ENCODE measurements around the gene PVR. TPM values are rescaled to one million over a fixed set of nuclear protein-coding genes. Genes with fewer than 3 reads are reported as not detected.
A peak's percentile ranks its signal among the peaks of the same experiment; 100 is the strongest.

The PVR gene
- polyA plus RNA-seq, 1 donor from 2014 or later = 19.1 TPM

DNA sequence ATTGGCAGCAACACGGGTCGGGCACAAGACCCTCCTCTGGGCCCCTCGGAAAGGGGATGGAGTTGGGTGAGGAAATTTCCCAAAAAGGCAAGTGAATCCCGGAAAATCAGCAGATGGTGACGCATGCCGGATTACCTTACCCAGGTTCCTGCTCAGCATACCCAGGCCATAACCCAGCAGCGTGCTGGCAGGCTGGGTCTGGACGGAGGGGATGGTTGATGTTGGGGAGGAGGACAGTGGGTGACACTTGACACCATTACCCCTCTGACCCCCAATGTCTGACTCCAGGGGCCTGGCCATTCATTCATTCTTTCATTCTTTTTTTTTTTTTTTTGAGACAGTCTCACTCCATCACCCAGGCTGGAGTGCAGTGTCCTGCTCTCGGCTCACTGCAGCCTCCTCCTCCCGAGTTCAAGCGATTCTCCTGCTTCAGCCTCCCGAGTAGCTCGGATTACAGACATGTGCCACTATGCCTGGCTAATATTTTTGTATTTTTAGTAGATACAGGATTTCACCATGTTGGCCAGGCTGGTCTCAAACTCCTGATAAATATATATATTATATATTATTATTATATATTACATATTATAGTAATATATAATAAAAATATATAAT is 799 bp downstream of the PVR start:
- H3K4me3 ChIP-seq (ENCODE audit: low read length) = peak overlapping the region; percentile 98
- H3K9ac ChIP-seq (ENCODE audit: low read length) = peak overlapping the region; percentile 79
- peaks cover 4% of the 10 kb centered on the region for H3K27me3 ChIP-seq (ENCODE audit: insufficient read depth, low read depth, low read length)
- peak overlapping the region; percentile 69 for H2AFZ ChIP-seq (ENCODE audit: low read depth, low read length)
- peak overlapping the region; percentile 52 for H3K27ac ChIP-seq (ENCODE audit: low read length)
- no peaks in the 10 kb centered on the region for H3K79me2 ChIP-seq (replicated peaks; ENCODE audit: insufficient read depth, low read length)
- H3K9me3 ChIP-seq (ENCODE audit: low read length) = no peaks in the 10 kb centered on the region
- no peak for TF ChIP-seq EP300 (conservative IDR thresholded peaks at IDR 0.05; ENCODE audit: poor library complexity, severe bottlenecking)
- TF ChIP-seq, protein P1, sequence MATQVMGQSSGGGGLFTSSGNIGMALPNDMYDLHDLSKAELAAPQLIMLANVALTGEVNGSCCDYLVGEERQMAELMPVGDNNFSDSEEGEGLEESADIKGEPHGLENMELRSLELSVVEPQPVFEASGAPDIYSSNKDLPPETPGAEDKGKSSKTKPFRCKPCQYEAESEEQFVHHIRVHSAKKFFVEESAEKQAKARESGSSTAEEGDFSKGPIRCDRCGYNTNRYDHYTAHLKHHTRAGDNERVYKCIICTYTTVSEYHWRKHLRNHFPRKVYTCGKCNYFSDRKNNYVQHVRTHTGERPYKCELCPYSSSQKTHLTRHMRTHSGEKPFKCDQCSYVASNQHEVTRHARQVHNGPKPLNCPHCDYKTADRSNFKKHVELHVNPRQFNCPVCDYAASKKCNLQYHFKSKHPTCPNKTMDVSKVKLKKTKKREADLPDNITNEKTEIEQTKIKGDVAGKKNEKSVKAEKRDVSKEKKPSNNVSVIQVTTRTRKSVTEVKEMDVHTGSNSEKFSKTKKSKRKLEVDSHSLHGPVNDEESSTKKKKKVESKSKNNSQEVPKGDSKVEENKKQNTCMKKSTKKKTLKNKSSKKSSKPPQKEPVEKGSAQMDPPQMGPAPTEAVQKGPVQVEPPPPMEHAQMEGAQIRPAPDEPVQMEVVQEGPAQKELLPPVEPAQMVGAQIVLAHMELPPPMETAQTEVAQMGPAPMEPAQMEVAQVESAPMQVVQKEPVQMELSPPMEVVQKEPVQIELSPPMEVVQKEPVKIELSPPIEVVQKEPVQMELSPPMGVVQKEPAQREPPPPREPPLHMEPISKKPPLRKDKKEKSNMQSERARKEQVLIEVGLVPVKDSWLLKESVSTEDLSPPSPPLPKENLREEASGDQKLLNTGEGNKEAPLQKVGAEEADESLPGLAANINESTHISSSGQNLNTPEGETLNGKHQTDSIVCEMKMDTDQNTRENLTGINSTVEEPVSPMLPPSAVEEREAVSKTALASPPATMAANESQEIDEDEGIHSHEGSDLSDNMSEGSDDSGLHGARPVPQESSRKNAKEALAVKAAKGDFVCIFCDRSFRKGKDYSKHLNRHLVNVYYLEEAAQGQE (IDR thresholded peaks at IDR 0.05; ENCODE audit: borderline replicate concordance) = no peak
- no peak for TF ChIP-seq SMC3 (conservative IDR thresholded peaks at IDR 0.05; ENCODE audit: poor library complexity)
- TF ChIP-seq EZH2 (IDR thresholded peaks at IDR 0.05; ENCODE audit: borderline replicate concordance, insufficient read depth, low read length, poor library complexity, severe bottlenecking) = no peak
- TF ChIP-seq, protein P2, sequence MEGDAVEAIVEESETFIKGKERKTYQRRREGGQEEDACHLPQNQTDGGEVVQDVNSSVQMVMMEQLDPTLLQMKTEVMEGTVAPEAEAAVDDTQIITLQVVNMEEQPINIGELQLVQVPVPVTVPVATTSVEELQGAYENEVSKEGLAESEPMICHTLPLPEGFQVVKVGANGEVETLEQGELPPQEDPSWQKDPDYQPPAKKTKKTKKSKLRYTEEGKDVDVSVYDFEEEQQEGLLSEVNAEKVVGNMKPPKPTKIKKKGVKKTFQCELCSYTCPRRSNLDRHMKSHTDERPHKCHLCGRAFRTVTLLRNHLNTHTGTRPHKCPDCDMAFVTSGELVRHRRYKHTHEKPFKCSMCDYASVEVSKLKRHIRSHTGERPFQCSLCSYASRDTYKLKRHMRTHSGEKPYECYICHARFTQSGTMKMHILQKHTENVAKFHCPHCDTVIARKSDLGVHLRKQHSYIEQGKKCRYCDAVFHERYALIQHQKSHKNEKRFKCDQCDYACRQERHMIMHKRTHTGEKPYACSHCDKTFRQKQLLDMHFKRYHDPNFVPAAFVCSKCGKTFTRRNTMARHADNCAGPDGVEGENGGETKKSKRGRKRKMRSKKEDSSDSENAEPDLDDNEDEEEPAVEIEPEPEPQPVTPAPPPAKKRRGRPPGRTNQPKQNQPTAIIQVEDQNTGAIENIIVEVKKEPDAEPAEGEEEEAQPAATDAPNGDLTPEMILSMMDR (IDR thresholded peaks at IDR 0.05; ENCODE audit: poor library complexity, severe bottlenecking) = no peak
- TF ChIP-seq MXI1 (conservative IDR thresholded peaks at IDR 0.05; ENCODE audit: poor library complexity, severe bottlenecking) = no peak
- no peak for TF ChIP-seq RAD21 (conservative IDR thresholded peaks at IDR 0.05)
- TF ChIP-seq POLR2AphosphoS5 (IDR thresholded peaks at IDR 0.05) = no peak
- TF ChIP-seq TAF1 (IDR thresholded peaks at IDR 0.05; ENCODE audit: low read depth) = no peak
- H4K20me1 ChIP-seq (ENCODE audit: insufficient read depth) = no peaks in the 10 kb centered on the region
- H3K36me3 ChIP-seq (ENCODE audit: insufficient read depth, low read length) = no peaks in the 10 kb centered on the region
- H3F3A ChIP-seq (ENCODE audit: insufficient read depth, low read length, poor library complexity, severe bottlenecking) = no peaks in the 10 kb centered on the region
- no peaks in the 10 kb centered on the region for H3K9me2 ChIP-seq (ENCODE audit: insufficient read depth, low read length)
- H3K4me2 ChIP-seq (ENCODE audit: low read length) = peak overlapping the region; percentile 70

DNA sequence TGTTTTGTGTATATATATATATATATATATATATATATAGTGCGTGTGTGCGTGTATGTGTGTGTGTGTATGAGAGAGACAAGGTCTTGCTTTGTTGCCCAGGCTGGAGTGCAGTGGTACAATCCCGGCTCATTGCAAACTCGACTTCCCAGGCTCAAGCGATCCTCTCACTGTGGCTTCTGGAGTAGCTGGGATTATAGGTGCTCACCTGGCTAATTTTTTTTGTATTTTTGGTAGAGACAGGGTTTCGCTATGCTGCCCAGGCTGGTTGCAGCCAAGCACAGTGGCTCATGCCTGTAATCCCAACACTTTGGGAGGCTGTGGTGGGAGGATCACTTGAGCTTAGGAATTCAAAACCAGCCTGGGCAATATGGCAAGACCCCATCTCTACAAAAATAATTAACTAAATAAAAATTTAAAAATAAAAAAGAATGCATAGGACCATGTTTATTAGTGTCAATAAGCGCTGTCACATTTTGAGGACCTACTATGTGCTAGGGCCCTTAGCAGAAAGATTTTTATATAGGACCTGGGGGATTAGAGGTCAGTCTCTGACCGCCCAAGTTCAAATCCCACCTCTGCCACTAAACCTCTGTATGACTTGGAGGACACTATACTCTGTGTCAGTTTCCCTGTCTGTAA is 1.8 kb downstream of the PVR start:
- H3K9me2 ChIP-seq (ENCODE audit: insufficient read depth, low read length) = no peaks in the 10 kb centered on the region
- no peaks in the 10 kb centered on the region for H3K36me3 ChIP-seq (ENCODE audit: insufficient read depth, low read length)
- TF ChIP-seq MXI1 (conservative IDR thresholded peaks at IDR 0.05; ENCODE audit: poor library complexity, severe bottlenecking) (no peak), RAD21 (conservative IDR thresholded peaks at IDR 0.05) (no peak), EZH2 (IDR thresholded peaks at IDR 0.05; ENCODE audit: borderline replicate concordance, insufficient read depth, low read length, poor library complexity, severe bottlenecking) (no peak)
- TF ChIP-seq, protein P1 (IDR thresholded peaks at IDR 0.05; ENCODE audit: borderline replicate concordance) = no peak
- H3K79me2 ChIP-seq (replicated peaks; ENCODE audit: insufficient read depth, low read length) = no peaks in the 10 kb centered on the region
- H3K27me3 ChIP-seq (ENCODE audit: insufficient read depth, low read depth, low read length) = peaks cover 4% of the 10 kb centered on the region
- H3K27ac ChIP-seq (ENCODE audit: low read length) = no peak overlapping the region
- no peak overlapping the region for H3K4me3 ChIP-seq (ENCODE audit: low read length)
- no peak overlapping the region for H2AFZ ChIP-seq (ENCODE audit: low read depth, low read length)
- no peaks in the 10 kb centered on the region for H3F3A ChIP-seq (ENCODE audit: insufficient read depth, low read length, poor library complexity, severe bottlenecking)
- no peak overlapping the region for H3K4me2 ChIP-seq (ENCODE audit: low read length)
- H3K9ac ChIP-seq (ENCODE audit: low read length) = no peak overlapping the region
- no peaks in the 10 kb centered on the region for H3K9me3 ChIP-seq (ENCODE audit: low read length)
- H4K20me1 ChIP-seq (ENCODE audit: insufficient read depth) = no peaks in the 10 kb centered on the region

Measured in neural cell (in vitro differentiated cells).